ENCODE results near the gene ULK4.

Gene ULK4

DNA sequence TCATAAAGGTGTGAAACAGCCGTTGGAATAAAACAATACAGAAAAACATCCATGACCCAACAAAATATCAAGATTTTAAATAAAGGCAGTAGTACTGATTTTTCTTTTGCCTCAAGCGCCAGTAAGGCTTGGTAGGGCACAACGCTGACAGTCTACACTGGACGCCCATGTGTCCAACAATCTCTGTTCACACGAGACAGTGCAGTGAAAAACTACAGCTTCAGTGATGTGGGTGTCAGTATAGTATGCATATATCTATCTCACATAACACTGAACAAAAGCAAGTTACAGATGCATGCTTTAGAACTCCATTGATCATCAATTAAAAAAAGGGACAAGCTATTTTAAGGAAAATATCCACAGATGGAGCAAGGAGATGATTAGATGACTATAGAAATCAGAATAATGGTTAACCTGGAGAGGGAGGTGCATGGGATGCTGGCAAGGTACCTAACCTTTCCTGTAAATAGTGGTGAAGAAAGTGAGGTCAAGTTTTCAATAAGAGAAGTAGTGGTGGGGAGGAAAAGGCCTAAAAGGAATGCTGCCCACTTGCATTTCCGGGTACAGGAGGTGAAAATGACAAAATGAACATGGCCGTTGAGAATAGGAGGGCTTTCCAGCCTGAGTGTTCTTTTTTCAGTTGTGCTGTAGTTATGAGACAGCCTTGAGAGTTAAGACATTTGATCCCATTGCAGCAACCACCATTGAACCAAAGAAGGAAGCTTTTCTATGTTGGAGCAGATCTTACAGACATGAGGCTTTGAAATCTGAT is 719.9 kb downstream of the ULK4 start:
- no peak for DNase-seq

DNA sequence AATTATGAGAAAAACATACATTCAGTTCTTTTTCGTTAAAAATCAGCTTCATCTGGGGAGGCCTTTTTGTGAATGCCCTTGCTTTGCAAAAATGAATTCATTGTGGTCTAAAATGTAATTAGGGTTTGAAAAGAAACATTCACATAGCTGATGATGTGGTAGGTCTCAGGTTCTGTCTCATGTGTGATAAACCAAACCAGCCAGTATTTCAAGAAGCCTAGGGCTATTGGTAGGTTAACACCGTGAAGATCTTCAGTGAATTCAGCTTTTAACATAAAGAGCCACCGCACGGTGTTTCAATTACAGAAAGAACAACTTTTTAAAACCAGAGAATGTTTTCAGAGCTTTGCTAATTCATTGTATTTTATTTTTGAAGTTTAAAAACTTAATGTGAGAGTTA is 720.7 kb downstream of the ULK4 start:
- no peak for DNase-seq

DNA sequence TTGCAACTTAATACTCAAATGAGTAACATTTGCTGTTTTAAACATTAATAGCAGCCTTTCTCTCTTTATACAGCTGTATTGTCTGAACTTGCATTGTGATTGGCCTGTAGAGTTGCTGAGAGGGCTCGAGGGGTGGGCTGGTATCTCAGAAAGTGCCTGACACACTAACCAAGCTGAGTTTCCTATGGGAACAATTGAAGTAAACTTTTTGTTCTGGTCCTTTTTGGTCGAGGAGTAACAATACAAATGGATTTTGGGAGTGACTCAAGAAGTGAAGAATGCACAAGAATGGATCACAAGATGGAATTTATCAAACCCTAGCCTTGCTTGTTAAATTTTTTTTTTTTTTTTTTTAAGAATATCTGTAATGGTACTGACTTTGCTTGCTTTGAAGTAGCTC is 722.3 kb downstream of the ULK4 start:
- DNase-seq = no peak

DNA sequence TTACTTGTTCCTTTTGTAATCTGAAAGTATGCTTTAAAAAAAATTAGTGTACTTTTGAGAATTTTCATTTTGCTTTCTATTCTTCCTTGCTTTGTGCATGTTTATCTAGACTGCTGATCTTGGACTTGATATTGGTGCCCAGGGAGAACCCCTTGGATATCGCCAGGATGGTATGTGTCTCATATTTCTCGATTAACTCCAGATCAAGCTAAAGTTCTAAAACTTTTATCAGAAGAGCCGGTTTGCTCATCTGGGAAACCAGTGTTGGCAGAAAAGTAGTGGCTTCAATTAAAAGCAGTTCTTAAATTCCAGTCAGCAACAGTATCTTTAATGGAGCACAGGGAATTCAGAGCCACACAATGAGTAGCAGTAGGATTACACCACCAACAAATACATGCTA is 724.0 kb downstream of the ULK4 start:
- no peak for DNase-seq

DNA sequence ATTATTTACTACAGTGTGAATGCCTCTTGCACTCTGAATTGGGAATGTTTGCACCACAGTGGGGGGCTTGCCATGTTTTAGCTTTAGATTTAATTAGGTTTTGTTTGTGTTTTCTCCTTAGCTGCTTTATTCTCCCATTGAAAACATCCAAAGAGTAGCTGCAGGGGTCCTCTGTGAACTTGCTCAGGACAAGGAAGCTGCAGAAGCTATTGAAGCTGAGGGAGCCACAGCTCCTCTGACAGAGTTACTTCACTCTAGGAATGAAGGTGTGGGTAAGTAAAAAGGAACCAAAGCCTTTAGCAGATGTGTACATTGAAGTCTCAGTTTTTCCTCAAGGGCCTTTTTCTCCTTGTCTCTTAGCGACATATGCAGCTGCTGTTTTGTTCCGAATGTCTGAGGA is 725.7 kb downstream of the ULK4 start:
- DNase-seq = no peak

DNA sequence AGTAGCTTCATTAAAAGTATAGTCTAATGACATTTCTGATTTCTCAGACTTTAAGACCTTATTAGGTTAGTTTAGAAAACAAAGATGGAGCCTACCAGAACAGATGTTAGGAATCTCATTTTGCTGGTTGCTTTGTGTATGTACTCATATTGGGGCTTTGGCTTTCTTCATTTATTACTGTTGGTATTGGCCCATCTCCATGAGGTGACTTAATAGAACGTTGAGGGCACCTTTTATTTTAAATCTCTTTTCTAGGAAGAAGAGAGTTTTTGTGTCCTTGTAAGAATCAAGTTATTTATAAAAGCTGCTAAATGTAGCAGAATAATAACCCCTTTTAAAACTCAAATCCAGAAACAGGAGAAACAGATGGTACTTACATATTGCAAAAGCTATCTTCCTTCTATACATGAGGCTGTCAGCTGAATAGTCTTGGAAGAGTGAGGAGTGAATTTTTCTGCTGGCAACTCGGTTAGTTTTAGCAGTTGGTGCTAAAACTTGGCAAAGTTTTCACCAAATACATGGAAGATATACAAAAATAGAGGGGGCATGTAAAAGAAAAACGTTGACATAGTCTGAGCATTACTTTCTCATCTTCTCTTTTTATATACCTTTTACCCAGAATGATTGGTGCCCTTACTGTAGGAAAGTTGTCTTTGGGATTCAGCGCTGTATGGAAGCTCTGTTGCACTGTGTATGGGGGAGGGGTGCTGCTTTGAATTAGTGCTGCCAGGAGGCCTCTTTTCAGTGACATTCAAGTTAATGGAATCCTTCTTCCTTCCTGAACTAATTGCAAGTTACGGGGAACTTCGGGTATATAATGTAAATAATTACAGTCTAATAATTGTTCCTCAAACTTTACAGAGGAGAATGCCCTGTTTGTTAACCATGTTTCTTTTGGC is 726.8 kb downstream of the ULK4 start:
- DNase-seq = no peak

DNA sequence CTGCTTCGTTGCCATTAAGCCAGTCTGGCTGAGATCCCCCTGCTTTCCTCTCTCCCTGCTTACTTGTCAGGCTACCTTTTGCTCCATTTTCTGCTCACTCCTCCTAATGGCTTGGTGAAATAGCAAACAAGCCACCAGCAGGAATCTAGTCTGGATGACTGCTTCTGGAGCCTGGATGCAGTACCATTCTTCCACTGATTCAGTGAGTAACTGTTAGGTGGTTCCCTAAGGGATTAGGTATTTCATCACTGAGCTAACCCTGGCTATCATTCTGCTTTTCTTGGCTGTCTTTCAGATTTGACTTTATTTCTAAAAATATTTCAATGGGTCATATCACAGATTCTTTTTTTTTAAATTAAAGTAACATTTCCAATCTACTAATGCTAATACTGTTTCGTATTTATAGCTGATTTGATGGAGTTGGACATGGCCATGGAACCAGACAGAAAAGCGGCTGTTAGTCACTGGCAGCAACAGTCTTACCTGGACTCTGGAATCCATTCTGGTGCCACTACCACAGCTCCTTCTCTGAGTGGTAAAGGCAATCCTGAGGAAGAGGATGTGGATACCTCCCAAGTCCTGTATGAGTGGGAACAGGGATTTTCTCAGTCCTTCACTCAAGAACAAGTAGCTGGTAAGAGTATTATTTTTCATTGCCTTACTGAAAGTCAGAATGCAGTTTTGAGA is 737.6 kb downstream of the ULK4 start:
- DNase-seq = no peak

DNA sequence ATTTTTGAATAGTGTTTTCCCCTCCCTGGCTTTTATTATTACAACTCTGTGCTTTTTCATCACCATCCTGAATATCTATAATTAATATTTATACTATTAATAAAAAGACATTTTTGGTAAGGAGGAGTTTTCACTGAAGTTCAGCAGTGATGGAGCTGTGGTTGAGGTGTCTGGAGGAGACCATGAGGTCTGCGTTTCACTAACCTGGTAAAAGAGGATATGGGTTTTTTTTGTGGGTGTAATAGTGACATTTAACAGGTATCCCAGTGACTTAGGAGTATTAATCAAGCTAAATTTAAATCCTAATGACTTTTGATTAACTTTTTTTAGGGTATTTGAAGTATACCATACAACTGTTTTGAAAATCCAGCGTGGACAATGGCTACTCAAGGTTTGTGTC is 738.2 kb downstream of the ULK4 start:
- no peak for DNase-seq

DNA sequence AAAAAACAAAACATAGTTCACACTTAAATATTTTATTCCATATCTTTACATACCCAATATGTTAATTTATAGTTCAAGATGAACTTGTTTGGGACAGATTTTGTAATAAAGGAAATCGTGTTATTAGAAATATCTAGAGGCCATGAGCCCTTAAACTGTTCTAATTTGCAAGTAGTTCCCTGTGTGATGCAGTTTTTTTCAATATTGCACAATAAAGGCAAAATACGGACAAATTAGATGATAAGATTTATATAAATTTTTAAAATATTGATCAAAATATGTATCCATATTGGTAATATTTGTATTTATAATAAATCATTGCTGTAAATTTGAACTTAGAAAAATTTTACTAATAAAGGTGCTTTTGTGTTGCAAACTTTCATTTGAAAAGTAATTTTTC is 738.8 kb downstream of the ULK4 start:
- DNase-seq = no peak

DNA sequence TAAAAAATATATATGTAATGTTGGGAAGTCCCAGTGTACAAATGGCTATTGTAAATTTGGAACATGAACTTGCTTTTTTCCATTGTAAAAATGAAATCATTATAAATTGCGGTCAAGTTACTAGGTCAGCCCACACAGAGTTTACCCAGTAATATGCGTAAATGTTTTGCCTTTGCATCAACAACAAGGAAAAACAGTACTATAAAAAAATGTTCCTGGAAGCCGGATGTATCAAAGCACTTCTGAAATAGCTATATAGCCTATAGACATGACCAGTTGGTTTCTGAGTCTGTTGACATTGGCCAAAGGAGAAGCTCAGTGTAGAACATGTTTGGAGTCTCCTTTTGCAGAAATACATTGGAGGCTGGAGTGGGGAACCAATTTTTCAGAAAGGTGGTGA is 739.4 kb downstream of the ULK4 start:
- no peak for DNase-seq

DNA sequence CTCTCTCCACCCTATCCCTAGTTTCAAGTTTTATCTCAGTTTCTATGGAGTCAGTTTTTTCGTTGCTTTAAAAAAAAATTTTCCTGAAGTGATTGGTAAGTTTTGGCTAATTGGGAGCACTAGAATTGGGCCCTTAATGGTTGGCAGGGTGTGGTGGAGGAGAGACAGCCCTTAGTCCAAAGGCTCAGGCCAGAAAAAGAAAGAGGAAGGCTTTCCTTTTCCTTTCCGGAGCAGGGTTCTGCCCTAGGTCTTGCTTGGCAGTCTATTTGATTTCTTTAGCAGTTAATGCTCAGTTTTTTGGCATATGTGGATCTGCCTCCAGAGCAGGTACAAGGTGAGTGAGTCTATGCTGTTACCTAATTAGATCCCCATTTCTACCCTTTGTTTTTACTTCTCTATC is 739.9 kb downstream of the ULK4 start:
- no peak for DNase-seq

DNA sequence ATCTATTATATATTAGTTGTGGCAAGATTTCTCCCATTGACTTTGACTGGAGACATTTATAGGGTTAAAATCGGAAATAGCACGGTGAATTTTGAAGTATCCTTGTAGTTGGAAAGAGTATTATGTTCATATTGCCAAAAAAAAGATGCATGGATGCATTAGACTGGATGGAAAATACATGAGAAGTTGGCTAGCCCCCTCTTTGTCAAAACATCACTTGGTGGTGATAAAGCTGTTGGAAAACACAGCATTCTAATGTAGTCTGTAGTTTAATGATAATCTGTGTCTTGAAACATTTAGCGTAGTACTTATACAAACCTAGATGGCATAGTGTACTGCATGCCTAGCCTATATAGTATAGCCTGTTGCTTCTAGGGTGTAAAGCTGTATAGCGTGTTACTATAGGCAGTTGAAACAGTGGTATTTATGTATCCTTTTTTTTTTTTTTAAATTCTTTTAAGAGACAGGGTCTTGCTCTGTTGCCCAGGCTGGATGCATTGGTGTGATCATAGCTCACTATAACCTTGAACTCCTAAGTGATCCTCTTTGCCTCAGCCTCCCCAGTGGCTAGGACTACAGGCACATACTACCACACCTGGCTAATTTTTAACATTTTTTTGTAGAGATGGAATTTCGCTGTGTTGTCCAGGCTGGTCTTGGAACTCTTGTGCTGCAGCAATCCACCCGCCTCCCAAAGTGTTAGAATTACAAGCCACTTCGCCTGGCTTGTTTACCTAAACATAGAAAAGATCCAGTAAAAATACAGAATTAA is 740.8 kb downstream of the ULK4 start:
- DNase-seq = no peak

DNA sequence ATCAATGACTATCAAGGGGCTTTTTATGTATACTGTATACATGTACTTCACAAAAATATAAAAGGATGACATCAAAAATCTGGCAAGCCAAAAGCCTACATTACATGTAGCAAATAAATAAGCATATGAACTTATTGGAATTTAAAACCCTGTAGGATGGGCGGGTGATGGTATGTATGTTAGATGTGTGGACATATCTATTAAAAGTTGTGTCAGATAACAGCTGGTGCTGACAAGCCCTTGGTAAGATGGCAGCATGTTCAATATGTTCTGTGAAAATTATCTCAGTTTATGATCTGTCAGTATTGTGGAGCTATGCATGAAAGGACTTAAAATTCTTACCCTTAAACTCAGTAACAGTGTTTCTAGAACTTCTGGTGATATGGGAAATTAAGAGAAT is 742.5 kb downstream of the ULK4 start:
- no peak for DNase-seq

DNA sequence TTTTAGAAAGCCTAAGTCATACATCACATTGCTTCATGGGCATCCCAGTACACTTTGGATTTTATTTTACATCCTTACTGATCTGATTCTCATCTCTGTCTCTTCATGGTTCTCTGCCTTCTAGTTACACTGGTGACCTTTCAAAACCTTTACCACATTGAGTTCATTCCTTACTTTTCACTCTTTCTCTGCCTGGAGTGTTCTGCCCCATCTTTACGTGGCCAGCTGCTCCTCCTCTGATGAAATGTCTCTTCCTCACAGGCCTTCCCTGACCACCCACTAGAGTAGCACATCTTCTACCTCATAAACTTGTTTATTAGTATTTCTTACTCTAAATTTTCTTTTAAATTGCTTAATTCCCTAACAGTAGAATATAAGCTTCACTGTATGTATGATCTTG is 744.9 kb downstream of the ULK4 start:
- no peak for DNase-seq

DNA sequence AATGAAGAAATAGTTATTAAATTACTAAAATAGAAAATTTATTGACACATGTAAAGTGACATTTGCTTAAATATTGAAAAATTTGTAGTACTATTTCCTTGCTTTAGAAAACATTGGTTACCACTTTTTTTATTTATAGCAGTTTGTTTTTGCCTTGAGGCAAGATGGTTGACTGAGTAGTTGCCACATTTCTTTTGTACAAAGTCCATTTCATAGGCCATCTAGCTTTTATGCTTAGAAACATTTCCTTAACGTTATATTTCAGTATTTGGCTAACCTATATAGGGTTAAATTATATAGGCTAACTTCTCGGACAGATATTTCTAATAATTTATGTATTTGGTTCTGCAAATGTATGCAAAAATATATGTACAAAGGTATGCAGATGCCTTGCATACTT is 745.5 kb downstream of the ULK4 start:
- DNase-seq = no peak

DNA sequence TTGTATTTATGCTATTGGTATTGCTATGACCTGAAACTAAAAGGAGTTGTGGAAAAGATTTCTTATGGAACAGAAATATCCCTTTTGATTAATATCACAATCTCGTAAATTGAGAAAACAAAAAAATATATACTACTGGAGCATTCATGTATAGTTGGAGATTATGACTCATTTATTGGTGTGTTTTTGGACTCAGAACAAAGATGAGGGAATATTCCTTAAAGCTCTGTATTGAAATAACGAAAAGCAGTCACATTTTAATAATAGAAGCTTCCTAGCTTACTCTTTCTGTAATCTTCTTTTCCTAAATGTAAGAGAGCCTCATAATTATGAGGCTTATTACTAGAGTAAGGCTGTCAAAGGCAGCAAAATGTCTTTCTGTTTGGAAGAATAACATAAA is 748.3 kb downstream of the ULK4 start:
- no peak for DNase-seq

DNA sequence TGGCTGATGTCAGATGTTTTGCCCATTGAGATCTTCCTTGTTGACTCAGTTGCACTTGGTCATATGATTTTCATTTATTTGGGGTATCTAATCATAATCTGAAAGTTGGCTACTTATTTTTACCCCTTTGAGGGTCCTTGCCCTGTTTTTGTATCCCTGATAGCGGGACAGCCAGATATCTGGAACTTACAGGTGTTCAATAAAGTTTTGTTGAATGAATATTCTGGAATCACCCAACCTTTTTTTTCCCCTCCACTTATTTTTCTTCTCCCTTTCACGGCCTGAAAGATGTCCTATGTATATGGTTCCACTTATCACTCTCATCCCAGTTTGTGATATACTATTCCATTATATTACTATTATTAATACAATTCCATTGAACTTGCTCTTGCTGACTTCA is 749.8 kb downstream of the ULK4 start:
- no peak for DNase-seq

DNA sequence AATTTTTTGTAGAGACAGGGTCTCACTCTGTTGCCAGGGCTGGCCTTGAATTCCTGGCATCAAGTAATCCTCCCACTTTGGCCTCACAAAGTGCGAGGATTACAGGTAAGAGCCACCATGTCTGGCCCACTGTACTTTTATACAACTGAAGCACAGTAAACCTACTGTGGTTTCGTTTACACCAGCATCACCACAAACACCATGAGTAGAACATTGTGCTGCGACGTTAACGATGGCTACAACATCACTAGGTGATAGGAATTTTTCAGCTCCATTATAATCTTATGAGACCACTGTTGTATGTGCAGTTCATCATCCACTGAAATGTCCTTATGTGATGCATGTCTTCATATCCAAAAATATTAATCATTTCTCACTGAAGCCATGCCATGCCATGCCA is 750.9 kb downstream of the ULK4 start:
- no peak for DNase-seq

DNA sequence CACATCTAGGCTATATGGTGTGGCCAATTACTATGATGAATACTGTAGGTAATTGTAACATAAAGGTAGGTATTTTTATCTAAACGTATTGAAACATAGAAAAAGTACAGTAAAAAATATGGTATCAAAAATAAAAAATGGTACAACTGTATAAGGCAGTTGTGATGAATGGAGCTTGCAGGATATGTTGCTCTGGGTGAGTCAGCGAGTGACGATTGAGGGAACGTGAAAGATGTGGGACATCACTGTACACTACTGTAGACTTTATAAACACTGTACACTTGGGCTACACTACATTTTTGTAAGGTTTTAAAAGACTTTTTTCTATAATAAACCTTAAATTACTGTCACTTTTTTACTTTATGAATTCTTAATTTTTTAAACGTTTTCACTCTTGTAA is 752.3 kb downstream of the ULK4 start:
- DNase-seq = no peak

DNA sequence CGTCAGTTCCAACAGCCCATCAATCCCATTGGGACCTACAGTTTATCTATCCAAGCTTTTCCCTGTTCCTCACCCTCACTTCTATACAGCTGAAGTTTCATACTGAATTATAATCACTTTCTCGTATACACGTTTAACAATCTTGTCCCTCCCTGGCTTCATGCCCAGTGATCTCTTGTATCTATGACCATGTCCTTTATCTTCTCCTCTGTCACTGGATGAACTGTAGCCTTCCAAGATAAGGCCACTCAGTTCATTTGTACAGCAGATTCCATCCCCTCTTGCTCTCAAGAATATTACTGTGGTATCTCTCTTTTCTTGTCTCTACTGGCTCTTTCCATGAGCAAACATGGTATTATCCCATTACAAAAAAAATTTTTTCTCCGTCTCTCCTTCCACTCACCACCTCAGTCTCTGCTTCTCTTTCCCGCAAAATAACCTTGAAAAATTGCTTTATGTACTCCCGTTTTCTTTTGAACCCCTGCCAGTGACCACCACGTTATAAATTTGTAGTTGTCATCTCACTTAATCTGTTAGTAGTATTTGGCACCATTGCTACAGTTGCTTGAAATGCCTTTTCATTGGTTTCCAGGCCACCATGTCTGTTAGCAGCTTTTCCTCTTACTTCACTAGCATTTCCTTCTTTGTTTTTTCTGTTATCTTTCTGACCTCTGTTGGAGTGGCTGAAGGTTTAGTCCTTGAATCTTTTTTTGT is 753.2 kb downstream of the ULK4 start:
- DNase-seq = no peak

DNA sequence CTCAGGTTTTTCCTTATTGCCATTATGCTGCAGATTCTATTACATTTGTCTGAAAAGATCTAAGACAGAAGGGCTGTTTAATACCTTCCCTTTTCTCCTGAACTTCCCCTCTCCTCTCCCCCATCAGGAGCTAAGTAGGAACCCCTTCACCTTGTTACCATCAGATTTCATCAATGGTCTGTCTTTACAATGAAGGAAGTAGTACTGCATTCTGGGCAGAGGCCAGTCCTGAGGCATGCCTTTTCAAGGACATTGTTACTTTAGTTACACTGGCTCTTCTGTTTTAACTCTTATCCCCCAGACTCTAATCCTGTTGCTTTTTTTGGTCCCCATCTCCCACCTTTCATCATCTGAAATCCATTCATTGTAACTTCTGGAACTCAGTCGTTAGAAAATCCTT is 754.5 kb downstream of the ULK4 start:
- no peak for DNase-seq

DNA sequence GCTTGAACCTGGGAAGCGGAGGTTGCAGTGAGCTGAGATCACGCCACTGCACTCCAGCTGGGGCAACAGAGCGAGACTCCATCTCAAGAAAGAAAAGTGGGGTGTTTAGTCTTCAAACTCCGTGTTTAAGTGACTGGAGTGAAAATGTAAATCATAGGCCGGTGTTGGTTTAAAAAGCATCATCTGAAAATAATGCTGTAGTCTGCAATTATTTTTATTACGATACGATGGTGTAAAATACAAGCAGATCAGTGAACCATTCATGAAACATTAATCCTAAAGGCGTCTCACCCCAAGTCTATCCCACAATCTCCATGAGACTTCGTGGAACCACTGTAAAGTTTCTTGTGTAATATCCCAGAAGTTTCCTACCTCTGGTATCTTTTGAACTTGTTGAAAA is 756.3 kb downstream of the ULK4 start:
- no peak for DNase-seq
